Fibroblast of lung (primary cell): ENCODE results near the gene DISP1. TPM values are rescaled to one million over a fixed set of nuclear protein-coding genes. Genes with fewer than 3 reads are reported as not detected.

Experiments
- DNase-seq, 2 donors: peaks; one replicate each; pipeline versions ENCODE4 v3.0.0 to v3.0.0-alpha.2; 2010; ENCODE audit warnings: low read depth in 2 of 2
- H2AFZ ChIP-seq: 2 replicates; pipeline ENCODE4 v1.5.1; 2012; ENCODE audit warnings: low read length, control low read depth, inconsistent platforms
- H3K27ac ChIP-seq: 2 replicates; pipeline ENCODE4 v1.5.1; 2011; ENCODE audit warnings: low read length, control low read depth; ENCODE audit not compliant: insufficient read depth
- H3K27me3 ChIP-seq: 2 replicates; pipeline ENCODE4 v1.5.1; 2011; ENCODE audit warnings: mild to moderate bottlenecking, low read length; ENCODE audit not compliant: control insufficient read depth, insufficient read depth
- H3K36me3 ChIP-seq: 2 replicates; pipeline ENCODE4 v1.5.1; 2011; ENCODE audit warnings: low read length; ENCODE audit not compliant: control insufficient read depth, insufficient read depth
- H3K4me1 ChIP-seq: 2 replicates; pipeline ENCODE4 v1.5.1; 2011; ENCODE audit warnings: low read length; ENCODE audit not compliant: control insufficient read depth, insufficient read depth; ENCODE audit errors: extremely low read depth
- H3K4me2 ChIP-seq: 2 replicates; pipeline ENCODE4 v1.5.1; 2011; ENCODE audit warnings: low read length, control low read depth; ENCODE audit not compliant: insufficient read depth; ENCODE audit errors: extremely low read depth
- H3K4me3 ChIP-seq, 4 experiments: fragments of 200-600 bp in 1 of 4; sonication (generic) in 1 of 4; replicated peaks in 1 of 4; 2 replicates each; pipeline ENCODE4 v1.5.1; 2011 to 2016; ENCODE audit warnings: low read length in 4 of 4, low read depth in 3 of 4, mild to moderate bottlenecking in 3 of 4, control low read depth in 2 of 4, inconsistent platforms in 1 of 4, mixed read lengths in 1 of 4; ENCODE audit not compliant: insufficient read depth in 1 of 4; ENCODE audit errors: control extremely low read depth in 1 of 4
- H3K79me2 ChIP-seq: 2 replicates; pipeline ENCODE4 v1.5.1; 2012; ENCODE audit warnings: mild to moderate bottlenecking, low read length, inconsistent platforms; ENCODE audit not compliant: control insufficient read depth, insufficient read depth
- H3K9ac ChIP-seq: 2 replicates; pipeline ENCODE4 v1.5.1; 2011; ENCODE audit warnings: mild to moderate bottlenecking, low read length, control low read depth; ENCODE audit not compliant: insufficient read depth
- H3K9me3 ChIP-seq: 2 replicates; pipeline ENCODE4 v1.5.1; 2012; ENCODE audit warnings: low read depth, low read length; ENCODE audit not compliant: control insufficient read depth, insufficient read depth
- H4K20me1 ChIP-seq: 2 replicates; pipeline ENCODE4 v1.5.1; 2011; ENCODE audit warnings: low read length; ENCODE audit not compliant: control insufficient read depth, insufficient read depth; ENCODE audit errors: extremely low read depth
- CTCF ChIP-seq, 2 donors: IDR thresholded peaks in 1 of 2; conservative IDR thresholded peaks in 1 of 2; 1 replicate in 1 of 2; 2 replicates in 1 of 2; pipeline ENCODE4 v1.5.1; 2011 to 2012; ENCODE audit warnings: low read length in 2 of 2, control low read depth in 1 of 2, inconsistent platforms in 1 of 2, low read depth in 1 of 2, mild to moderate bottlenecking in 1 of 2
- EZH2 ChIP-seq: IDR thresholded peaks from 2 replicates; pipeline ENCODE4 v1.5.1; 2012; ENCODE audit warnings: low read length, control low read depth, mild to moderate bottlenecking; ENCODE audit errors: missing control alignments
- polyA plus RNA-seq, 2 donors: library from polyadenylated mRNA; depleted of rRNA in 1 of 2; stranded (reverse) in 1 of 2; unstranded in 1 of 2; fragments of >200 nt; gene quantifications; 2 replicates each; pipeline ENCODE4 v1.2.1, GENCODE V29; 2011 to 2012; ENCODE audit warnings: missing spikeins in 1 of 2
- total RNA-seq: library from RNA; depleted of rRNA; stranded (reverse); fragments of >200 nt; gene quantifications from 2 replicates; pipeline ENCODE4 v1.2.1, GENCODE V29; 2014

Gene DISP1
- total and polyA plus RNA-seq, 2 donors (not counting 1 experiment from before 2014, with no cell fraction given), result 5.9 to 8.7 TPM

- no peak overlapping the region for H3K4me3 ChIP-seq
- no peaks in the 10 kb centered on the region for H3K4me1 ChIP-seq
- no peak overlapping the region for H3K4me2 ChIP-seq
- no peaks in the 10 kb centered on the region for H3K27me3 ChIP-seq
- no peak overlapping the region for H2AFZ ChIP-seq
- no peak overlapping the region for H3K9ac ChIP-seq
- no peak for DNase-seq
- H3K79me2 ChIP-seq, result no peaks in the 10 kb centered on the region
- no peak for TF ChIP-seq CTCF (conservative IDR thresholded peaks at IDR 0.05 in 1 of 2, IDR thresholded peaks at IDR 0.05 in 1 of 2; ENCODE audit: low read depth in 1 of 2, low read length in 2 of 2)
- no peak for TF ChIP-seq EZH2
- H3K27ac ChIP-seq, result no peak overlapping the region
- no peaks in the 10 kb centered on the region for H4K20me1 ChIP-seq
- H3K36me3 ChIP-seq, result no peaks in the 10 kb centered on the region
- no peaks in the 10 kb centered on the region for H3K9me3 ChIP-seq
Measured at GRCh38 chr1:222768592-222768991, 46.2 kb upstream of the DISP1 start.

GRCh38 chr1:222769181-222769580 is 45.7 kb upstream of the DISP1 start:
- Histone ChIP-seq H3K79me2 (no peaks in the 10 kb centered on the region), H3K36me3 (no peaks in the 10 kb centered on the region), H2AFZ (no peak overlapping the region), H3K9ac (no peak overlapping the region), H3K27me3 (no peaks in the 10 kb centered on the region), H3K4me1 (no peaks in the 10 kb centered on the region), H3K9me3 (no peaks in the 10 kb centered on the region), H3K4me3 (no peak overlapping the region), H3K27ac (no peak overlapping the region), H4K20me1 (no peaks in the 10 kb centered on the region), H3K4me2 (no peak overlapping the region)
- TF ChIP-seq CTCF (conservative IDR thresholded peaks at IDR 0.05 in 1 of 2, IDR thresholded peaks at IDR 0.05 in 1 of 2; ENCODE audit: low read depth in 1 of 2, low read length in 2 of 2) (no peak), EZH2 (no peak)
- no peak for DNase-seq

GRCh38 chr1:222769971-222770620 is 44.7 kb upstream of the DISP1 start:
- no peaks in the 10 kb centered on the region for H3K4me1 ChIP-seq
- H3K9me3 ChIP-seq, result no peaks in the 10 kb centered on the region

More at GRCh38 chr1:222769971-222770620, 44.7 kb upstream of the DISP1 start:
- Histone ChIP-seq H3K9ac (no peak overlapping the region), H3K27ac (no peak overlapping the region), H3K4me3 (no peak overlapping the region), H4K20me1 (no peaks in the 10 kb centered on the region), H3K4me2 (no peak overlapping the region), H3K36me3 (no peaks in the 10 kb centered on the region), H3K79me2 (no peaks in the 10 kb centered on the region), H3K27me3 (no peaks in the 10 kb centered on the region), H2AFZ (no peak overlapping the region)
- peak in 1 of 2 donors; percentile 48 for DNase-seq
- TF ChIP-seq CTCF (conservative IDR thresholded peaks at IDR 0.05 in 1 of 2, IDR thresholded peaks at IDR 0.05 in 1 of 2; ENCODE audit: low read depth in 1 of 2, low read length in 2 of 2), result no peak
- no peak for TF ChIP-seq EZH2
